Measurements from ENCODE around the gene BCOR.

Gene BCOR

GRCh38 chrX:40088803-40089540, 8.8 kb downstream of the BCOR start:
- Histone ChIP-seq H3K36me3 (peaks cover 31% of the 10 kb centered on the region), H3K27me3 (ENCODE audit: insufficient read depth, low read depth, severe bottlenecking) (peaks cover 92% of the 10 kb centered on the region), H3K9me3 (ENCODE audit: severe bottlenecking) (peaks cover 2% of the 10 kb centered on the region), H3K27ac (peak overlapping the region; percentile 86), H3K4me3 (ENCODE audit: low read depth, low read length) (no peak overlapping the region)
- no peak for DNase-seq
- TF ChIP-seq CTCF (IDR thresholded peaks at IDR 0.05; ENCODE audit: low read depth, low read length), result no peak

GRCh38 chrX:40088299-40088625, 9.5 kb downstream of the BCOR start:
- H3K27ac ChIP-seq, result peak overlapping the region; percentile 61
- no peak overlapping the region for H3K4me3 ChIP-seq (ENCODE audit: low read depth, low read length)
- TF ChIP-seq CTCF (IDR thresholded peaks at IDR 0.05; ENCODE audit: low read depth, low read length), result no peak
- no peaks in the 10 kb centered on the region for H3K9me3 ChIP-seq (ENCODE audit: severe bottlenecking)
- peaks cover 27% of the 10 kb centered on the region for H3K36me3 ChIP-seq
- no peak for DNase-seq
- peaks cover 92% of the 10 kb centered on the region for H3K27me3 ChIP-seq (ENCODE audit: insufficient read depth, low read depth, severe bottlenecking)

- H3K27ac ChIP-seq, result peak overlapping the region; percentile 61
- H3K36me3 ChIP-seq, result peaks cover 21% of the 10 kb centered on the region
- H3K9me3 ChIP-seq (ENCODE audit: severe bottlenecking), result no peaks in the 10 kb centered on the region
- DNase-seq, result no peak
- no peak overlapping the region for H3K4me3 ChIP-seq (ENCODE audit: low read depth, low read length)
- TF ChIP-seq CTCF (IDR thresholded peaks at IDR 0.05; ENCODE audit: low read depth, low read length), result no peak
- peaks cover 93% of the 10 kb centered on the region for H3K27me3 ChIP-seq (ENCODE audit: insufficient read depth, low read depth, severe bottlenecking)
These were observed 10.1 kb downstream of the BCOR start for GRCh38 chrX:40087425-40088298.

- Histone ChIP-seq H3K36me3 (peaks cover 18% of the 10 kb centered on the region), H3K27ac (peak overlapping the region; percentile 61), H3K9me3 (ENCODE audit: severe bottlenecking) (no peaks in the 10 kb centered on the region), H3K4me3 (ENCODE audit: low read depth, low read length) (no peak overlapping the region; the same call in 1 of the 2 replicates), H3K27me3 (ENCODE audit: insufficient read depth, low read depth, severe bottlenecking) (peaks cover 88% of the 10 kb centered on the region)
- TF ChIP-seq CTCF (IDR thresholded peaks at IDR 0.05; ENCODE audit: low read depth, low read length), result no peak
- no peak for DNase-seq
These were observed 11.0 kb downstream of the BCOR start for GRCh38 chrX:40086569-40087335.

GRCh38 chrX:40085714-40086113, 12.0 kb downstream of the BCOR start:
- no peak overlapping the region for H3K4me3 ChIP-seq (ENCODE audit: low read depth, low read length)
- no peak overlapping the region for H3K27ac ChIP-seq
- peaks cover 26% of the 10 kb centered on the region for H3K36me3 ChIP-seq
- H3K27me3 ChIP-seq (ENCODE audit: insufficient read depth, low read depth, severe bottlenecking), result peaks cover 87% of the 10 kb centered on the region
- TF ChIP-seq CTCF (IDR thresholded peaks at IDR 0.05; ENCODE audit: low read depth, low read length), result no peak
- DNase-seq, result no peak
- no peaks in the 10 kb centered on the region for H3K9me3 ChIP-seq (ENCODE audit: severe bottlenecking)

All from WERI-Rb-1 (cell line).